ENCODE data around the gene DGAT2.
"Not testable (repeated sequence)": the region's sequence is repeated elsewhere in the genome, so short reads cannot be mapped to it uniquely, and the experiment has no call there.

DGAT2 gene

GRCh38 chr11:75754933-75755332, 13.6 kb upstream of the DGAT2 start:
- not testable (repeated sequence) for DNase-seq (ENCODE audit: low read depth)

- no peak for DNase-seq (ENCODE audit: low read depth)
Measured at GRCh38 chr11:75757651-75758050, 10.9 kb upstream of the DGAT2 start.

- DNase-seq (ENCODE audit: low read depth), result no peak
Measured at GRCh38 chr11:75759832-75760231, 8.7 kb upstream of the DGAT2 start.

- no peak for DNase-seq (ENCODE audit: low read depth)
Measured at GRCh38 chr11:75760243-75760642, 8.3 kb upstream of the DGAT2 start.

- no peak for DNase-seq (ENCODE audit: low read depth)
Measured at GRCh38 chr11:75760710-75761493, 7.7 kb upstream of the DGAT2 start.

GRCh38 chr11:75762158-75762557, 6.4 kb upstream of the DGAT2 start:
- DNase-seq (ENCODE audit: low read depth), result no peak

- no peak for DNase-seq (ENCODE audit: low read depth)
Measured at GRCh38 chr11:75762885-75763284, 5.7 kb upstream of the DGAT2 start.

GRCh38 chr11:75763846-75764245, 4.7 kb upstream of the DGAT2 start:
- DNase-seq (ENCODE audit: low read depth), result no peak

- DNase-seq (ENCODE audit: low read depth), result no peak
Measured at GRCh38 chr11:75765116-75765515, 3.5 kb upstream of the DGAT2 start.

GRCh38 chr11:75766443-75767227, 1.9 kb upstream of the DGAT2 start:
- DNase-seq (ENCODE audit: low read depth), result no peak

GRCh38 chr11:75767228-75767572, 1.4 kb upstream of the DGAT2 start:
- DNase-seq (ENCODE audit: low read depth), result no peak

- DNase-seq (ENCODE audit: low read depth), result no peak
Measured at GRCh38 chr11:75767793-75768111, 826 bp upstream of the DGAT2 start.

GRCh38 chr11:75768909-75769771, 562 bp downstream of the DGAT2 start:
- no peak for DNase-seq (ENCODE audit: low read depth)

- no peak for DNase-seq (ENCODE audit: low read depth)
Measured at GRCh38 chr11:75770102-75770501, 1.5 kb downstream of the DGAT2 start.

GRCh38 chr11:75771646-75772410, 3.2 kb downstream of the DGAT2 start:
- no peak for DNase-seq (ENCODE audit: low read depth)

- no peak for DNase-seq (ENCODE audit: low read depth)
Measured at GRCh38 chr11:75773595-75774353, 5.2 kb downstream of the DGAT2 start.

- no peak for DNase-seq (ENCODE audit: low read depth)
Measured at GRCh38 chr11:75775056-75775455, 6.5 kb downstream of the DGAT2 start.

GRCh38 chr11:75776546-75776945, 8.0 kb downstream of the DGAT2 start:
- DNase-seq (ENCODE audit: low read depth), result no peak

GRCh38 chr11:75777461-75778110, 9.0 kb downstream of the DGAT2 start:
- no peak for DNase-seq (ENCODE audit: low read depth)

- DNase-seq (ENCODE audit: low read depth), result no peak
Measured at GRCh38 chr11:75778962-75779361, 10.4 kb downstream of the DGAT2 start.

- no peak for DNase-seq (ENCODE audit: low read depth)
Measured at GRCh38 chr11:75779960-75780359, 11.4 kb downstream of the DGAT2 start.

Measured in HS-27A (cell line).